Inferior parietal cortex (tissue), 1 donor: Measurements from ENCODE around the gene C1orf185.
"Not testable (repeated sequence)": the region's sequence is repeated elsewhere in the genome, so short reads cannot be mapped to it uniquely, and the experiment has no call there.

ENCODE experiments used
- DNase-seq: peaks from one replicate; pipeline ENCODE4 v3.0.0-alpha.2; 2016; ENCODE audit errors: extremely low spot score

C1orf185 gene

DNA sequence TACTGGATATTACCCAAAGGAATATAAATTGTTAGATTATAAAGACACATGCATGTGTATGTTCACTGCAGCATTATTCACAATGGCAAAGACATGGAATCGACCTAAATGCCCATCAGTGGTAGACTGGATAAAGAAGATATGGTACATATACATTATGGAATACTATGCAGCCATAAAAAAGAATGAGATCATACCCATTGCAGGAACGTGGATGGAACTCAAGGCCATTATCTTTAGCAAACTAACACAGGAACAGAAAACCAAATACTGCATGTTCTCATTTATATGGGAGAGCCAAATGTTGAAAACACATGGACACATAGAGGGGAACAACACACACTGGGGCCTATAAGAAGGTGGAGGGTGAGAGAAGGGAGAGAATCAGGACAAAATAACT, 35.7 kb downstream of the C1orf185 start:
- DNase-seq, result not testable (repeated sequence)

DNA sequence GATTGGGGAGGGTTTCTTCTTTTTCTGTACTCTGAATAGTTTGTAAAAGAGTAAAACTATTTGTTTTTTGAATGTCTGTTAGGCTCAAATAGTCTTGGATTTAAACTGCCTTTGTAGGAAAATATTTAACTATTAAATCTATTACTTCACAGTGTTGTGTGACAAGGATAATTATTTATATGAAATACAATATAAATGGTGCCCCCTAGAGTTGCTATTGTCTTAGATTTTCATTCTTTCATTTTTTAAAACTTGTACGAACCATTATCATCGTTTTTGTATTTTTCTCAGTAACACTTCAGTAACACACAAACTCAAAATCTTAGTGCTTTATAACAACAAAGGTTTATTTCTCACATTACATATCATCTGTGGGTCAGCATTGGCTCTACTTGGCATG, 37.4 kb downstream of the C1orf185 start:
- DNase-seq, result no peak

DNA sequence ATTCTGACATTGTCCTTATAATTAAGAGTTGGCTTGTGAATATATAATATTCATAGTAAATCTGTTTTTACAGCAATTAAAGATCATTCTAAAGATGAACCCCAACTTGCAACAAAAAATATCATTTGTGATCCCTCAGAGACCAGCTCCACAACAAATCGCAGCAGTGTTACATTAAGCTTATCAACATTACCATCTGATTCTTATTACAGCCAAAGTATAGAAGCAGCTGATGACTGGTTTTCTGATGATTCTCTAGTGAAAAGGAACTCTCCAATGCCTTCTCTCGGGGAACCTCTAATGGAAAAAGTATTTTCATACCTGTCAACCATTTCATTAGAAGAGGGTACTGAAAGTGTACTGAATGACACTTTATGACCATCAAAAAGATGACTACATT, 45.4 kb downstream of the C1orf185 start:
- no peak for DNase-seq

DNA sequence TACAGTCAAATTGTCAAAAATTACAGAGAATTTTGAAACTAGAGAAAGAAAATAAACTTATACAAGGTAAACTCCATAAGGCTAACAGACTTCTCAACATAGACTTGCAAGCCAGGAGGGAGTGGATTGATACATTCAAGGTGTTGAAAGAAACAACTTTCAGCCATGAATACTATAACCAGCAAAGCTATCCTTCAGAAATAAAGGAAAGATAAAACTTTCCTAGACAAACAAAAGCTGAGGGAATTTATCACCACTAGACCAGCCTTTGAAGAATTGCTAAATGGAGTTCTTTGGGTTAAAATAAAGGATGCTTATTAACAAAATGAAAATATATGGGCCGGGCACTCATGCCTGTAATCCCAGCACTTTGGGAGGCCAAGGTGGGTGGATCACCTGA, 52.7 kb downstream of the C1orf185 start:
- no peak for DNase-seq

DNA sequence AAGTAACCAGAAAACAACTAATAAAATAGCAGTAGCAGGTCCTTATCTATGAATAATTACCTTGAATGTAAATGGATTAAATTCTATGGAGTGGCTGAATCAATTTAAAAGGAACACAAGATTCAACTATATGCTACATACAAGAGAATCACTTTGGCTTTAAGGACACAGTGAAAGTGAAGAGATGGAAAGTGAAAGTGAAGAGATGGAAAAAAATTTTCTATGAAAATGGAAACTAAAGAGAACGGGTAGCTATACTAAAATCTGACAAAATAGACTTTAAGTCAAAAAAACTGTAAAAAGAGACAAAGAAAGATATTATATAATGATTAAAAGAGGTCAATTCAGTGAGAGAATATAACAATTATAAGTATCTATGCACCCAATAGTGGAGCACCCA, 54.7 kb downstream of the C1orf185 start:
- no peak for DNase-seq

DNA sequence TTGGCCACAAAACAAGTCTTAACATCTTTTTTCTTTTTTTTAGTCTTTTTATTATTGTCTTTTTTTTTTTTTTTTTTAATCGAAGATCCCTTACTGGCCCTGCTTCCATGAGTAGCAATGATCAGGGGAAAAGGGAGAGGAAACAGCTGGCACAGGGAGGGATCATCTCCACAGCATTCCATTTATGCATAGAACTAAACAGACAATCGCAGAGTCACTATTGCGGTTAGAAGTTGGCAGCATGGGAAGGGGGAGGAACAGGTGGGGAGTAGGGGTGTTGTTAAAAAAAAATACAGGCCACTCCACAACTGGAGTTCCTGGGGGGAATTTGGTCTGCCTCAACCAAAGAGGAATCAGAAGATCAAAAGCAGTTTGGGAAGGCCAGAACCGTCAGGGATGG, 55.4 kb downstream of the C1orf185 start:
- DNase-seq, result no peak

DNA sequence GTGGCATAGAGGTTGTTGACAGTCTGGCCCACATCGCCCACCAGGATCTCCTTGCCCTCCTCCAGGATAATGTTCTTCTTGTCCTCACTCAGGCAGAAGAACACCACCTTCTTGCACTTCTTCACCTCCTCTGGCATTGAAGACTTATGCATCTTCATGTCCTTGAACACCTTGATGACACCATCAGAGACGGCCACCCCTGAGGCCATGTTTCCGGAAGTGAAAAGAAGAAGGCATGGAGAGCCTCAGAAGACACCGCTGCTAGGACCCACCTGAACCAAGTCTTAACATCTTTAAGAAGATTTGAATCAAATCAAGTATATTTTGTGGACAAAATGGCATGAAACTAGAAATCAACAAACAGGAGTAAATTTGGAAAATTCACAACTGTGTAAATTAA, 56.2 kb downstream of the C1orf185 start:
- DNase-seq, result no peak

DNA sequence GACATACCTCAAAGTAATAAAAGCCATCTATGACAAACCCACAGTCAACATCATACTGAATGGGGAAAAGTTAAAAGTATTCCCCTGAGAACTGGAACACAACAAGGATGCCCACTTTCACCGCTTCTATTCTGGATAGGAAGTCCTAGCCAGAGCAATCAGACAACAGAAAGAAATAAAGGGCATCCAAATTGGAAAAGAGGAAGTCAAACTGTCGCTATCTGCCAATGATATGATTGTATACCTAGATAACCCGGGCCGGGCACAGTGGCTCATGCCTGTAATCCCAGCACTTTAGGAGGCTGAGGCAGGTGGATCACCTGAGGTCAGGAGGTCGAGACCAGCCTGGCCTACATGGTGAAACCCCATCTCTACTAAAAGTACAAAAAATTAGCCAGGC, 60.5 kb downstream of the C1orf185 start:
- not testable (repeated sequence) for DNase-seq

DNA sequence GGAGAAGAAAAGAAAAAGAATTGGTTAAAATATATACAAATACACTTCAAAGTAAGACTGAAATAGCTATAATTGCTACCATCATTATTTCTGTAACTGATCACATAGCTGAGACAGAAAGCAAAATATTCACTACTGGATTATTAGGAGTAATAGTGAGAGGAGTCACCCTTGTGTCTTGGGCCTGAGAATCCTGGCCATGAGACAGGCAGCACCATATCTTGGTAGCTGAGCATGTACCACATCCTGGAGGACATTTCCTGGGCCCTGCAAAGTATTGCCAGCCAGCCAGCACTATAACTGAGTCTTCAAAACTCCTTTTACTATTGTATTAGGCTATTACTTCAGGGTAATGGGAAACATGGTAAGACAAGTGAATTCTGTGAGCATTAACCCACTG, 63.5 kb downstream of the C1orf185 start:
- DNase-seq, result no peak

DNA sequence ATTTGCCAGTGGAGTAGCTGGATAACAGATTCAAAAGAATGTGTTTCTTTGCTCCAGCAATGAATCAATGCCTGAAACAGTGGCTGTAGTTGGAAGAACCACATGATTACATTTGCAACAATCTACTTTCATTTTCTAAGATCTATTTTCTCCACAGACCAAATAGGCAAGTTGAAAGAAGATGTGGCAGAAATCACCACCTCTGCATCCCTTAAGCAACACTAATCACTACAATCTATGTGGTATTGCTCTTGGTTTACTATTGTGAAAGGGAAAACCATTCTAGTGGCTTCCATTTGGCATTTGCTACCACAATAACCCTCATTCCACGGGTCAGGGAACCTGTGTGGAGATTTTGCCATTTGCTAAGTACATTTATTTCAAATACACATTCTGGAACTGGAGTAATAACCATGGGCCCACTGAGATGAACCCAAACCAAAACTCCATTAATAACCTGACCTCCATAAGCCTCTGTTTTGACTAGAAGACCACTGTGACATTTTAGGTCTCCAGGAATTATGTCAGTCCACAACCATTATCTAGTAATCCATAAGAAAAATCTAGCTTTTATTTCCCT, 66.3 kb downstream of the C1orf185 start:
- DNase-seq, result no peak

DNA sequence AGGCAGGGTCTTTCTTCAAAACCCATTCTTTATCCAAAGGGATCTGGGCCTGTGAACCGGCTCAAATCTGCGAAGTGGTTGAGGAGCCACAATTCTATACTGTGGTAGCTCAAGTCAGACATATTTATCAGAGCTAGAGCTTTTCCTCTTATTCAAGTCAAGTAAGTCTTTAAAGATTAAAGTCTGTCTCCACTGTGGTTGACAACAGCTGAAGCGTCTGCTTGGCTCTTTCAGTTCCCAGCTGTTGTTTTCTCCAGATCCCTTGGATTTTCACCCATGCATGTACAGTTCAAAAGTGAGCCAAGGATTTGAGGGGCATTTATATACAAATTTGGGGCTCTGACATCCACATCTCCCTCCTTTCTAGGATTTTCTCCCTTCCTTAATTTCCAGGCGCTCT, 66.9 kb downstream of the C1orf185 start:
- DNase-seq, result no peak

DNA sequence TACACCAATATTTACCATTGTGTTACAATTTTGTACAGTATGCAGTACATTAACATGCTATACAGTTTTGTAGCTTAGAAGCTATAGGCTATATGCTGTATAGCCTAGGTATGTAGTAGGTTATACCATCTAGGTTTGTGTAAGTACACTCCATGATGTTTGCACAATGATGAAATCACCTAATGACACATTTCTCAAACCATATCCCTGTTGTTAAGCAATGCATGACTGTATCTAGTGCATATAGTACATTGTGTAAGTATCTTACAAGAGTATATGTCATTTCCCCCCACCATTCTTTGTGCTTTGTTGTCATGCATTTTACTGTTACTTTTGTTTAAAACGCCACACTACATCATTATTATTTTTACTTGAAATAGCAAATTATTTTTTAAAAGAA, 68.3 kb downstream of the C1orf185 start:
- DNase-seq, result no peak

DNA sequence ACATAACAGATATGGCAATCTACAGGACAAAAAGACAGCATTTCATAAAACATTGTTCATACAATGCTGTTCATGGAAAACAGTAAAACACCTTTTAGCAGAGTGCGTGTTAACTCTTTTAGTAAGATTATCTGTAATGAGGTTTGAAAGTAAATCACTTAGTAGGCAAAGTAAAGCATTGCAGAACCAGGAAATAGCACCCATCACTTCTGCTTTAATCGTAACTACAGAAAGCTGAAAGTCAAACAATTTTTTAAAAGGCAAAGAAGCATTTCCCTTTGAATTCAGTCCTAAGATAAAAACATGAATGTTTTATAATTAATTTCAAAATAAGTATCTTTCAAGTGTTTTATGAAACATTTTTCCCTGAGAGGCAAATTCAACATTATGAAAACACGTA, 70.8 kb downstream of the C1orf185 start:
- no peak for DNase-seq

DNA sequence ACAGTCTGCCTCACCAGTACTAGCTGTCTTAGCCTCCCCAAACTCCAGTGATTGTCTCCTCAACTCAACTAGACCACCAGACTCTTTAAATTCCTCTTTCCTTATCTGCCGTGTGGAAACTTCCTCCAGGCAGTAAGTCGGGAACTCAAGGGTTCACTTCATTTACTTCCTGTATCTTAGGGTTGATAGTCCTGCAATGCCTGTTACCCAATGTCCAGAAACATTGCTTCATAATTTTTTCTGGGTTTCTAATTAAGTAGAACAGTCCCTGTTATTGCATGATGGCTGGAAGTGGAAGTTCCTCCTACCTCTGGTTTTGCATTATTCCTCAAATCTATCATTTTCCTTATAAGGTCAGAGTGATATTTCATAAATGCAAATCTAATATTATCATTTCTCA, 73.2 kb downstream of the C1orf185 start:
- no peak for DNase-seq

DNA sequence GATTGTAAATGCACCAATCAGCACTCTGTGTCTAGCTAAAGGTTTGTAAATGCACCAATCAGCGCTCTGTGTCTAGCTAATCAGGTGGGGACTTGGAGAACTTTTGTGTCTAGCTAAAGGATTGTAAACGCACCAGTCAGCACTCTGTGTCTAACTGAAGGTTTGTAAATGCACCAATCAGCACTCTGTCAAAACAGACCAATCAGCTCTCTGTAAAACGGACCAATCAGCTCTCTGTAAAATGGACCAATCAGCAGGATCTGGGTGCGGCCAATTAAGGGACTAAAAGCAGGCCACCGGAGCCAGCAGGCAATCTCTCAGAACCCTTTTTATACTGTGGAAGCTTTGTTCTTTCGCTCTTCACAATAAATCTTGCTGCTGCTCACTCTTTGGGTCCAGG, 76.0 kb downstream of the C1orf185 start:
- not testable (repeated sequence) for DNase-seq

DNA sequence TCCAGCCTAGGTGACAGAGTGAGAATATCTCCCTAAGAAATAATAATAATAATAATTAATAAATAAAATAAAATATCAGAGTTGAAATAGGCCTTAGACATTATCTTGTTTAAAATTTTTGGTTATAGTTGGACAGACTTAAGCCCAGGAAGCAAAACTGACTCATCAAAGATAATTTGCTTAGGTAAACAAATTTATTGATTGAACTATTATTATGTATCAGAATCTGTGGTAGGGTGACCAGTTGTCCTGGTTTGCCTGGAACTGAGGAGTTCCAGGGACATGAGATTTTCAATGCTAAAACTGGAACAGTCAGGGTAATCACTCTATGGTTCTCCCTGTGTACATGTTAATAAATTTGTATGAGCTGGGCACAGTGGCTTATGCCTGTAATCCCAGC, 86.2 kb downstream of the C1orf185 start:
- DNase-seq, result no peak

DNA sequence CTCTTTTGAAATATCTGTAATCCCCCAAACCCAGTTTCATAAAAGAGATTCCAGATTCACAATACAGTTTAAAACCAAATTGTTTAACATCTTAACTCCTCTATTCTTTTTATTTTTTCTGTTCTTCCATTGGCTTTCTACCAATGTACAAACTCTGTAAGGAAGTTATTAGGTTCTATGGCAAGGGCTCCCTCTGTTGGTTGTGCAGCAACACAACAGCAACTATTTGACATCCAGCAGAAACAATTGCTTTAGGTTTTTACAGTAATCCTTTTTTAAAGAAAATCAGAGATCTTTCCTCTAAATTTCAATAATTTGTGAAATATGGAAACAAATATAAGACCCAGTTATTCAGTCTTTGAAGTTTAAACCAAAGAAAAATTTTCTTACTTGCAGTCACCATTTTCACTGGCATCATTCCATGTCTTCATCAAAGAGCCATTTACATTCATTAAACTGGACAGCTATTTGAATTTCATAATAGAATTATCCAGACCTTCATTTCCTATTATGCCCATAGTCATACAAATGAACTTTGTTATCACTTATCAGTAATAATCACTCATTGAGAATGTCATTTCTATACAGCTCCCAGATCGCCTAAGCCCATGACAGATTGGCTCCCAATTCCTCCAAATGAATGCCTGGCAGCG, 87.5 kb downstream of the C1orf185 start:
- DNase-seq, result peak; percentile 81

DNA sequence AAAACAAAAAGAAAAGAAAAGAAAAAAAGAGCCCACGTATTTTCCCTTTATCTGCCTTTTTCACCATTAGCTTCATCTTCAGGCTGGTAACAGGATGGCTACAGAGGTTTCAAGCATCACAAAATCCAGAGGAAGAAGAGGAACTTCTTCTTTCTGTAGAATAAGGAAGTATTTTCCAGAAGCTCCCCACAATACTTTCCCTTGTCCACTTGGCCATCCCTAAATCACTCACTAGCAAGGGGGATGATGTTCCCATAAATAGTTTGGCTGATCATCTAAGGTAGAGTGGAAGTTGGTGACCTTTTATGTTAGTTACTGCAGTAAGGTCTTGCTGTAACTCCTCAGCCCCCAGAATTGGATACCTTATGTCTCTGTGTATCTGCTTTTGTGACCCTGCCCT, 88.9 kb downstream of the C1orf185 start:
- DNase-seq, result no peak

DNA sequence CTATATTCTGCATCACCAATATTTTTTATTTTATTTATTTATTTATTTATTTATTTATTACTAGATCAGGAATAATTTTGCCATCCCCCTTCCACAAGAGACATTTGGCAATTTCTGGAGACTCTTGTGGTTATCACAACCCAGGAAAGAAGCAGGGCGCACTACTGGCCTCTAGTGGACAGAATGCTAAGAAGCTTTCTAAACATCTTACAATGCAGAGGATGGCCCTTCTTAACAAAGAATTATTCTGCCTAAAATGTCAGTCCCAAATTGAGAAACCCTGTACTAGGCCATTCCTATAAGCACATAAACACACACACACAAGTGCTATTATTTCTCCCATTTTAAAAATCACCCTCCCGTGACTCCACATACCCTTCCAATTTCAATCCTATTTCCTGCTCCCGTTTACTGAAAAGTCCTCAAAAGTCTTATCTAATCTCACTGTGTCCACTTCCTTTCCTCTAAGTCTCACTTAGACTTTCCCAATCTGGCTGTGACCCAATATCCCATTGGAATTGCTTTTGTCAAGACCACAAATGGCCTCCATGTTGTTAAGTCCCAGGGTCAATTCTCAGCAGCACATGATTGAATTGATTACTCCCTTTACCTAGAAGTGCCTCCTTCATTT, 90.3 kb downstream of the C1orf185 start:
- peak; percentile 90 for DNase-seq

DNA sequence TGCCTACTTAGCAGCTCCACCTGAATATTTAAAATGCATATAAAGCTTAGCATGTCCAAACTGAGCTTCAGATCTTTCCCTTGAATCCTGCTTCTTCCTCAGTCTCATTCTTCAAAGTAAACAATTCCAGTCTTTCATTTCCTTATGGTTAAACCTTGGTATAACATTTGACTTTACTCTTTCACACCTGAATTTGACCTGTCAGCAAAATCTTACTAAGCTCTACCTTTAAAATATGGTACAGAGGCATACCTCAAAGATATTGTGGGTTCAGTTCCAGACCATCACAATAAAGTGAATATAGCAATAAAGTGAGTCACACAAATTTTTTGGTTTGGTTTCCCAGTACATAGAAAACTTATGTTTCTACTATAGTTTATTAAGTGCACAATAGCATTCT, 91.5 kb downstream of the C1orf185 start:
- DNase-seq, result no peak
